ENCODE data around the gene ROM1.

Gene ROM1

GRCh38 chr11:62656796-62657429 is 43.9 kb downstream of the ROM1 start:
- TF ChIP-seq CTCF (IDR thresholded peaks at IDR 0.05) = no peak
- H3K4me3 ChIP-seq (ENCODE audit: low read depth in 1 of 2, low read length in 1 of 2) = no peak overlapping the region
- H3K9me3 ChIP-seq = no peaks in the 10 kb centered on the region
- no peaks in the 10 kb centered on the region for H3K27me3 ChIP-seq
- no peak overlapping the region for H3K27ac ChIP-seq
- H3K36me3 ChIP-seq = no peaks in the 10 kb centered on the region
- H3K4me1 ChIP-seq (ENCODE audit: control insufficient read depth in 1 of 2, insufficient read depth in 1 of 2, low read depth in 1 of 2, low read length in 1 of 2) = peaks cover 9 to 19% of the 10 kb centered on the region in 2 experiments

GRCh38 chr11:62664405-62665074 is 51.5 kb downstream of the ROM1 start:
- no peaks in the 10 kb centered on the region for H3K9me3 ChIP-seq

More at GRCh38 chr11:62664405-62665074, 51.5 kb downstream of the ROM1 start:
- TF ChIP-seq CTCF (IDR thresholded peaks at IDR 0.05) = no peak
- Histone ChIP-seq H3K27ac (peak overlapping the region; percentile 90), H3K4me3 (ENCODE audit: low read depth in 1 of 2, low read length in 1 of 2) (peak overlapping the region; percentile 76 to 96), H3K36me3 (peaks cover 14% of the 10 kb centered on the region), H3K4me1 (ENCODE audit: control insufficient read depth in 1 of 2, insufficient read depth in 1 of 2, low read depth in 1 of 2, low read length in 1 of 2) (peaks cover 22 to 25% of the 10 kb centered on the region in 2 experiments), H3K27me3 (no peaks in the 10 kb centered on the region)
